Adrenal gland (tissue), 5 donors: Measurements from ENCODE around the gene EFCAB11.

Source experiments
- POLR2A ChIP-seq, 2 donors: fragments of 450-650 bp; IDR thresholded peaks; one replicate each; pipeline ENCODE4 v1.6.1; 2017; ENCODE audit warnings: antibody characterized with exemption in 2 of 2, mild to moderate bottlenecking in 2 of 2, moderate library complexity in 1 of 2
- TF ChIP-seq, protein P1 (sequence below), 6 experiments: fragments of 450-650 bp in 4 of 6; fragments of 200-600 bp in 2 of 6; sonication (generic) in 1 of 6; IDR thresholded peaks; 1 replicate in 5 of 6; 2 replicates in 1 of 6; pipeline versions ENCODE4 v1.5.1 to v1.8.0; 2016 to 2021; ENCODE audit warnings: antibody characterized with exemption in 6 of 6, mild to moderate bottlenecking in 2 of 6, moderate library complexity in 1 of 6
- donor health status: DM: no; HTN: no; CAD: no.

DNA sequence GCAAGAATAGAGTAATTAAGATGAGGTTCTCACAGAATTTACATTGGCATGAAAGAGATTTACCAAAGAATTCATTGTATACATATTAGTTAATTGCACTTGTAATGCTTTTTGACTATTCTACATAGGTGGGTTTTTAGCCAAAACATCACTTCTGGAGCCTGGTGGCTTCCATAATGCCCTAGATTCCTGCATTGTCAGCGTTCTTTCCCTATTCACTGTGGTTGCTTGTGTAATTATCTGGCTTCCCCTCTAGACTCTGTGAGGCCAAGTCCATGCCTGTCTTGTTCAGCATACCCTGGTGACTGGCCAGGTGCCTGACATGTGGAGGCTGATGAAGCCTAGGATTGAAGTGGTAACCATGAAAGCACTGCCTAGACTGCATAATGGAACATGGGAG, 42.4 kb upstream of the EFCAB11 start:
- TF ChIP-seq, protein P1, sequence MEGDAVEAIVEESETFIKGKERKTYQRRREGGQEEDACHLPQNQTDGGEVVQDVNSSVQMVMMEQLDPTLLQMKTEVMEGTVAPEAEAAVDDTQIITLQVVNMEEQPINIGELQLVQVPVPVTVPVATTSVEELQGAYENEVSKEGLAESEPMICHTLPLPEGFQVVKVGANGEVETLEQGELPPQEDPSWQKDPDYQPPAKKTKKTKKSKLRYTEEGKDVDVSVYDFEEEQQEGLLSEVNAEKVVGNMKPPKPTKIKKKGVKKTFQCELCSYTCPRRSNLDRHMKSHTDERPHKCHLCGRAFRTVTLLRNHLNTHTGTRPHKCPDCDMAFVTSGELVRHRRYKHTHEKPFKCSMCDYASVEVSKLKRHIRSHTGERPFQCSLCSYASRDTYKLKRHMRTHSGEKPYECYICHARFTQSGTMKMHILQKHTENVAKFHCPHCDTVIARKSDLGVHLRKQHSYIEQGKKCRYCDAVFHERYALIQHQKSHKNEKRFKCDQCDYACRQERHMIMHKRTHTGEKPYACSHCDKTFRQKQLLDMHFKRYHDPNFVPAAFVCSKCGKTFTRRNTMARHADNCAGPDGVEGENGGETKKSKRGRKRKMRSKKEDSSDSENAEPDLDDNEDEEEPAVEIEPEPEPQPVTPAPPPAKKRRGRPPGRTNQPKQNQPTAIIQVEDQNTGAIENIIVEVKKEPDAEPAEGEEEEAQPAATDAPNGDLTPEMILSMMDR (IDR thresholded peaks at IDR 0.05): no peak
- no peak for TF ChIP-seq POLR2A (IDR thresholded peaks at IDR 0.05)
